Osteoblast (primary cell): ENCODE measurements around the gene SYNE1. TPM values are rescaled to one million over a fixed set of nuclear protein-coding genes. Genes with fewer than 3 reads are reported as not detected.

Experiments
- DNase-seq: peaks from one replicate; pipeline ENCODE4 v3.0.0; 2011; ENCODE audit warnings: low spot score, mixed read lengths; ENCODE audit not compliant: insufficient read length; ENCODE audit errors: missing footprints
- H2AFZ ChIP-seq: 2 replicates; pipeline ENCODE4 v1.6.0; 2011; ENCODE audit warnings: mild to moderate bottlenecking, low read length
- H3K27ac ChIP-seq: 2 replicates; pipeline ENCODE4 v1.5.1; 2011; ENCODE audit warnings: mild to moderate bottlenecking, low read depth, low read length, moderate library complexity
- H3K27me3 ChIP-seq: 2 replicates; pipeline ENCODE4 v1.6.0; 2012; ENCODE audit warnings: mild to moderate bottlenecking, control low read depth, inconsistent platforms, low read length, moderate library complexity; ENCODE audit not compliant: insufficient read depth
- H3K36me3 ChIP-seq: 2 replicates; pipeline ENCODE4 v1.5.1; 2011; ENCODE audit warnings: mild to moderate bottlenecking, low read length, control low read depth, moderate library complexity; ENCODE audit not compliant: insufficient read depth
- H3K4me1 ChIP-seq: 2 replicates; pipeline ENCODE4 v1.5.1; 2011; ENCODE audit warnings: mild to moderate bottlenecking, low read length, control low read depth, moderate library complexity; ENCODE audit not compliant: insufficient read depth
- H3K4me2 ChIP-seq: 2 replicates; pipeline ENCODE4 v1.6.0; 2011; ENCODE audit warnings: mild to moderate bottlenecking, low read length; ENCODE audit not compliant: insufficient read depth
- H3K4me3 ChIP-seq: fragments of 200-600 bp; sonication (generic); 3 replicates; pipeline ENCODE4 v1.5.1; 2012; ENCODE audit warnings: mild to moderate bottlenecking, low read length, inconsistent platforms; ENCODE audit not compliant: insufficient read depth
- H3K79me2 ChIP-seq: 2 replicates; pipeline ENCODE4 v1.6.0; 2012; ENCODE audit warnings: mild to moderate bottlenecking, low read length, control low read depth, inconsistent platforms; ENCODE audit not compliant: insufficient read depth
- H3K9me3 ChIP-seq: 2 replicates; pipeline ENCODE4 v1.5.1; 2011; ENCODE audit warnings: low read depth, low read length, control low read depth
- H4K20me1 ChIP-seq: 2 replicates; pipeline ENCODE4 v1.6.0; 2012; ENCODE audit warnings: mild to moderate bottlenecking, low read length, control low read depth; ENCODE audit not compliant: insufficient read depth
- CTCF ChIP-seq: IDR thresholded peaks from 2 replicates; pipeline ENCODE4 v1.5.1; 2011; ENCODE audit warnings: mild to moderate bottlenecking, low read depth, low read length, moderate library complexity; ENCODE audit errors: extremely low read depth
- total RNA-seq: library from RNA; depleted of rRNA; stranded (reverse); fragments of >200 nt; gene quantifications from 2 replicates; pipeline ENCODE4 v1.2.3, GENCODE V29; 2012

The SYNE1 gene
- total RNA-seq, 1 donor = 240 TPM

GRCh38 chr6:152402791-152403190 is 234.4 kb downstream of the SYNE1 start:
- Histone ChIP-seq H3K27me3 (no peaks in the 10 kb centered on the region), H3K9me3 (no peaks in the 10 kb centered on the region), H3K79me2 (no peaks in the 10 kb centered on the region), H3K4me2 (no peak overlapping the region), H3K36me3 (no peaks in the 10 kb centered on the region), H3K4me3 (no peak overlapping the region), H2AFZ (peak overlapping the region; percentile 87), H3K27ac (no peak overlapping the region), H3K4me1 (peaks cover 20% of the 10 kb centered on the region), H4K20me1 (no peaks in the 10 kb centered on the region)
- TF ChIP-seq CTCF = no peak
- DNase-seq = no peak

- no peak for TF ChIP-seq CTCF
- DNase-seq = peak; percentile 84
- H3K79me2 ChIP-seq = no peaks in the 10 kb centered on the region
- H3K4me2 ChIP-seq = peak overlapping the region; percentile 44
- peaks cover 20% of the 10 kb centered on the region for H3K4me1 ChIP-seq
- no peaks in the 10 kb centered on the region for H3K36me3 ChIP-seq
- peak overlapping the region; percentile 87 for H2AFZ ChIP-seq
- H3K27ac ChIP-seq = peak overlapping the region; percentile 29
- no peaks in the 10 kb centered on the region for H3K27me3 ChIP-seq
- H4K20me1 ChIP-seq = no peaks in the 10 kb centered on the region
- H3K9me3 ChIP-seq = no peaks in the 10 kb centered on the region
- H3K4me3 ChIP-seq = no peak overlapping the region
Measured at GRCh38 chr6:152401978-152402377, 235.2 kb downstream of the SYNE1 start.

- H3K27ac ChIP-seq = peak overlapping the region; percentile 54
- peak overlapping the region; percentile 84 for H2AFZ ChIP-seq
- H3K4me2 ChIP-seq = peak overlapping the region; percentile 35
Measured at GRCh38 chr6:152399399-152399798, 237.8 kb downstream of the SYNE1 start.

GRCh38 chr6:152398993-152399392 is 238.2 kb downstream of the SYNE1 start:
- peak overlapping the region; percentile 84 for H2AFZ ChIP-seq
- H3K4me1 ChIP-seq = peaks cover 20% of the 10 kb centered on the region
- H3K4me2 ChIP-seq = peak overlapping the region; percentile 35
- H4K20me1 ChIP-seq = no peaks in the 10 kb centered on the region
- TF ChIP-seq CTCF = no peak
- peak overlapping the region; percentile 54 for H3K27ac ChIP-seq
- no peak overlapping the region for H3K4me3 ChIP-seq
- H3K36me3 ChIP-seq = no peaks in the 10 kb centered on the region
- no peaks in the 10 kb centered on the region for H3K79me2 ChIP-seq
- H3K9me3 ChIP-seq = no peaks in the 10 kb centered on the region
- no peaks in the 10 kb centered on the region for H3K27me3 ChIP-seq
- DNase-seq = no peak

More at GRCh38 chr6:152399399-152399798, 237.8 kb downstream of the SYNE1 start:
- TF ChIP-seq CTCF = no peak
- peaks cover 20% of the 10 kb centered on the region for H3K4me1 ChIP-seq
- no peak overlapping the region for H3K4me3 ChIP-seq
- DNase-seq = no peak
- no peaks in the 10 kb centered on the region for H3K36me3 ChIP-seq
- no peaks in the 10 kb centered on the region for H3K79me2 ChIP-seq
- no peaks in the 10 kb centered on the region for H4K20me1 ChIP-seq
- no peaks in the 10 kb centered on the region for H3K9me3 ChIP-seq
- H3K27me3 ChIP-seq = no peaks in the 10 kb centered on the region
